Measurements from ENCODE around the gene MAD2L2.

GRCh38 chr1:11700601-11701467 lies 19.9 kb upstream of the MAD2L2 start:
- TF ChIP-seq EP300 (IDR thresholded peaks at IDR 0.05) (no peak), POLR2AphosphoS5 (IDR thresholded peaks at IDR 0.05) (no peak), CTCF (IDR thresholded peaks at IDR 0.05) (no peak)
